ENCODE results near the gene IQGAP1. TPM values are rescaled to one million over a fixed set of nuclear protein-coding genes. Genes with fewer than 3 reads are reported as not detected.

The IQGAP1 gene
- polyA plus RNA-seq, 3 donors: 140 to 276 (median 207) TPM

GRCh38 chr15:90460142-90460824 lies 72.2 kb downstream of the IQGAP1 start:
- peaks cover 64% of the 10 kb centered on the region for H3K79me2 ChIP-seq (ENCODE audit: insufficient read depth, low read length)
- WGBS (ENCODE audit: insufficient coverage): 100% methylated on average over 5 of the region's 6 CpGs
- H3K4me1 ChIP-seq (ENCODE audit: control insufficient read depth in 1 of 2, insufficient read depth in 2 of 2, low read length in 2 of 2): no peaks in the 10 kb centered on the region
- Mint-ChIP-seq H3K27me3 (ENCODE audit: low read depth in 3 of 3) (no peaks in the 10 kb centered on the region), H3K27ac (peak overlapping the region in 2 of 7 donors; percentile 6 to 37), H3K36me3 (peaks cover 84 to 94% of the 10 kb centered on the region in 2 donors), H3K9me3 (no peaks in the 10 kb centered on the region), H3K4me3 (no peak overlapping the region), H3K4me1 (peaks cover 4% of the 10 kb centered on the region)
- peaks cover 97% of the 10 kb centered on the region for H4K20me1 ChIP-seq (ENCODE audit: insufficient read depth, low read length)
- no peak overlapping the region for H2AFZ ChIP-seq (ENCODE audit: insufficient read depth, low read depth, low read length, poor library complexity, severe bottlenecking)
- intact Hi-C loops (cut with micrococcal nuclease): no loop called here
- no peak for DNase-seq
- H3K36me3 ChIP-seq (replicated peaks in 1 of 2; ENCODE audit: control insufficient read depth in 1 of 2, insufficient read depth in 2 of 2, low read length in 2 of 2): peaks cover 92 to 99% of the 10 kb centered on the region in 2 donors
- H3K4me2 ChIP-seq (replicated peaks; ENCODE audit: extremely low read depth, low read length, poor library complexity, severe bottlenecking): no peak overlapping the region
- H3K9me3 ChIP-seq (replicated peaks in 1 of 2; ENCODE audit: control insufficient read depth in 1 of 2, insufficient read depth in 1 of 2, low read length in 2 of 2): no peaks in the 10 kb centered on the region
- no peak overlapping the region for H3K9ac ChIP-seq (ENCODE audit: insufficient read depth, low read length, poor library complexity, severe bottlenecking)
- H3K4me3 ChIP-seq (replicated peaks in 1 of 3; ENCODE audit: low read depth in 2 of 3, low read length in 3 of 3): no peak overlapping the region
- no peak for TF ChIP-seq CTCF (IDR thresholded peaks at IDR 0.05)
- H3K27me3 ChIP-seq (ENCODE audit: control insufficient read depth in 2 of 2, insufficient read depth in 2 of 2, low read length in 2 of 2): no peaks in the 10 kb centered on the region
- no peak overlapping the region for H3K27ac ChIP-seq (ENCODE audit: low read depth in 1 of 2, low read length in 2 of 2)

GRCh38 chr15:90463381-90463780 lies 75.3 kb downstream of the IQGAP1 start:
- WGBS (ENCODE audit: insufficient coverage): 100% methylated on average over 2 of the region's 3 CpGs
- no peaks in the 10 kb centered on the region for H3K27me3 ChIP-seq (ENCODE audit: control insufficient read depth in 2 of 2, insufficient read depth in 2 of 2, low read length in 2 of 2)
- intact Hi-C loops (cut with micrococcal nuclease): no loop called here
- H4K20me1 ChIP-seq (ENCODE audit: insufficient read depth, low read length): peaks cover 100% of the 10 kb centered on the region
- no peaks in the 10 kb centered on the region for H3K4me1 ChIP-seq (ENCODE audit: control insufficient read depth in 1 of 2, insufficient read depth in 2 of 2, low read length in 2 of 2)
- no peaks in the 10 kb centered on the region for H3K9me3 ChIP-seq (replicated peaks in 1 of 2; ENCODE audit: control insufficient read depth in 1 of 2, insufficient read depth in 1 of 2, low read length in 2 of 2)
- no peaks in the 10 kb centered on the region for H3K9me3 Mint-ChIP-seq
- DNase-seq: no peak
- H3K79me2 ChIP-seq (ENCODE audit: insufficient read depth, low read length): peaks cover 55% of the 10 kb centered on the region
- no peak overlapping the region for H3K4me3 ChIP-seq (replicated peaks in 1 of 3; ENCODE audit: low read depth in 2 of 3, low read length in 3 of 3)
- H2AFZ ChIP-seq (ENCODE audit: insufficient read depth, low read depth, low read length, poor library complexity, severe bottlenecking): no peak overlapping the region
- H3K36me3 Mint-ChIP-seq: peaks cover 87 to 98% of the 10 kb centered on the region in 2 donors
- no peak overlapping the region for H3K9ac ChIP-seq (ENCODE audit: insufficient read depth, low read length, poor library complexity, severe bottlenecking)
- no peak for TF ChIP-seq CTCF (IDR thresholded peaks at IDR 0.05)
- peaks cover 95 to 100% of the 10 kb centered on the region in 2 donors for H3K36me3 ChIP-seq (replicated peaks in 1 of 2; ENCODE audit: control insufficient read depth in 1 of 2, insufficient read depth in 2 of 2, low read length in 2 of 2)
- H3K4me3 Mint-ChIP-seq: no peak overlapping the region
- no peaks in the 10 kb centered on the region for H3K4me1 Mint-ChIP-seq
- no peak overlapping the region for H3K4me2 ChIP-seq (replicated peaks; ENCODE audit: extremely low read depth, low read length, poor library complexity, severe bottlenecking)
- no peaks in the 10 kb centered on the region for H3K27me3 Mint-ChIP-seq (ENCODE audit: low read depth in 3 of 3)
- H3K27ac ChIP-seq (ENCODE audit: low read depth in 1 of 2, low read length in 2 of 2): peak overlapping the region in 1 of 2 donors; percentile 22
- H3K27ac Mint-ChIP-seq: peak overlapping the region in 1 of 7 donors; percentile 60
